Mucosa of gallbladder (tissue), 1 donor: ENCODE measurements around the gene PDAP1. TPM values are rescaled to one million over a fixed set of nuclear protein-coding genes. Genes with fewer than 3 reads are reported as not detected.
"Not testable (repeated sequence)": the region's sequence is repeated elsewhere in the genome, so short reads cannot be mapped to it uniquely, and the experiment has no call there.

Source experiments
- DNase-seq: peaks from one replicate; pipeline ENCODE4 v3.0.0-alpha.2; 2020; ENCODE audit warnings: low spot score
- total RNA-seq: library from RNA; stranded (reverse); gene quantifications from one replicate; pipeline ENCODE4 v1.2.1, GENCODE V29; 2021
- donor health status: DM: no; HTN: no; CAD: no.

PDAP1 gene
- total RNA-seq, 1 donor from 2014 or later: 83.7 TPM

DNA sequence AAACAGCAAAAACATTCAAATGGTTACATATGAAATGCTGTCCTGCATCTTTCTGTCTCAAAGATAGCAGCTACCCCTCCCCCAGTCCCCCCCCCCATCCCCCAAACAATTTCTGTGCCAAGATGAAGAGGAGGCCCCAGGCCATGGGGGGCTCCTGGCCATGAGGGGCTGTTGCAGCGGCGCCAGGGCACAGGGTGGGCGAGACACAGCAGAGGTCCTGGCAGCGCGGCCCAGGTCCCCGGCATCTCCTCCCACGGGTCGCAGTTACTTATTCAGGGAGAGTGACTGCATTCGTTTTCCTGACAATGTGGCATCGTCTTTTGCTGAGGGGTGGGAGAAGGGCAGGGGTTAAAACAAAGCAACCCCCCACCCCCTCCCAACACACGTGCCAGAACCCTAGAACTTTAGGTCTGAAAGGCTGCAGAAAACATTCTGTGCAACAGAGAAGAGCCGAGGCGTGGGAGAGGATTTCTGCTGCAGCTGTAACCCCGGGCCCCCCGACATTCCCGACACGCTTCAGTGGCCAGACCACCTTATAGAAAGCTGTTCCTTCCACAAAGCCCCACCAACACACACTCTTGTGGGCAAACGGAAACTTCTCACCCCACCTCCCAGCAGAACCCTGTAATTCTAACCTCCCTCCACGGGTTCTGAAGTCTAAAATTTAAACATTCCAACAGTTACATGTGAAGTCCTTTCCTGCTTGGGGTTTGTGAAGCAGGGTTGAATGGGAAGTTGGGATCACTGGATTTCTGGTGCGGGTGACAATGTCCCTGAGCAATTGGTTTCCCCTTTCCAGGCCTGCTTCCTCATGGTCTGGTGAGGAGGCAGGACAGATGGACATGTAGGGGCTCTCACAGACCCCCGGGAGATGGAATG is 11.7 kb downstream of the PDAP1 start:
- no peak for DNase-seq

GRCh38 chr7:99395616-99396327 is 12.6 kb downstream of the PDAP1 start:
- no peak for DNase-seq

DNA sequence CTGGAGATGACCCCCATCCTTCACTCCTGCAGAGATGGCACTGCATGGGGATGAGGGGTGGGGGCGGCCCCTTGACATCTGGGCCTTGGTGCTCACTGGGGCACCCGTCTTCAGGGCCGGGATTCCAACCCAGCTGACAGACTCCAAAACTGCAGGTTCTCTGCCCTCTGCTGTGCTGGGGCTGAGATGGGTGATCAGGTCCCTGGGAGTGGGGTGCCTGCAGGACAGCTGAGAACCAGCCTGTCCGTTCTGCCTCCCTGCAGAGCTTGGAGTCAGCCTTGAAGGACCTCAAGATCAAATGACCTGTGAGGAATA is 14.3 kb downstream of the PDAP1 start:
- no peak for DNase-seq

GRCh38 chr7:99393355-99394187 is 14.8 kb downstream of the PDAP1 start:
- no peak for DNase-seq

DNA sequence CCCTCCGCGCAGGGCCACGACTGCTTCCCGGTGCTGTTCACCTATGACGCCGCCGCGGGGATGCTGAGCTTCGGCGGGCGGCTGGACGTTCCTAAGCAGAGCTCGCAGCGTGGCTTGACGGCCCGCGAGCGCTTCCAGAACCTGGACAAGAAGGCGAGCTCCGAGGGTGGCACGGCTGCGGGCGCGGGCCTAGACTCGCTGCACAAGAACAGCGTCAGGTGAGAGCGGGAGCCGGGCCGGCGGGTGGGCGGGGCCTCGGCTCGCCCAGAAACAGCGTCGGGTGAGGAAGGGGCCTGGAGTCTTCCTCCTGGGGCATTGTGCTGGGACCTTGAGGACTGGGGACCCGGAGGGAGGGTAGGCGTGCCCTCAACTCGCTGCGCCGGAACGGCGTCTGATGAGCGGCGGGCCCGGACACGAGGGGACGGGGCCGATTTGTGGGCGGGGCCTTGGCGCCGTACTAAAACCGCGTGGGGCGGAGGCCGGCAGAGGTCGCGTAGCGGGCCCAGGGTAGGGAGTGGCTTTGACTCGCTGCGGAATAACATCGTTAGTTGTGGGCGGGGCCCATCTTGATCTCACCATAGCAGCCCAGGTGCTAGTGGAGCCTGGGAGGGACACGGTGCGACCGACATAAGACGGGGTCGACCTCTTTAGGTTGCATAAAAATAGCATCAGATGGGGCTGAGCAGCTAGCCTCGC is 15.6 kb downstream of the PDAP1 start:
- DNase-seq: peak; percentile 77

DNA sequence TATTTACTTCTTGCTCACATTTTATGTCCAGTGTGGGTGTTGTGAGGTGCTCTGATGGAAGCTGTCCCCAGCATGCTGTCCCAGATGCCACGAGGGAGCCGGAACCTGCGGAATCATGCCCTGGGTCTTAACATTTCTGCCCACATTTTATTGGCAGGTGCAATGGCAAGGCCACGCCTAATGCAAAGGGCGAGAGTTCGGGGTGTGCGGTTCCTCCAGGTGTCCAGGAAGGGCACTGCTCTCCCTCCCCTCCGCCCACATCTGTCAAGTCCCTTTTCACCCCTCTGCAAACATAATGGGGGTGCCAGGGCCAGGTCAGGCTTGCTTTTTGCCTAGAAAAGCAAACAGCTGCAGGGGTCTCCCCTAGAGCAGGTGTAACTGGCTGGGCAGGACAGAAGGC is 16.4 kb downstream of the PDAP1 start:
- DNase-seq: no peak

DNA sequence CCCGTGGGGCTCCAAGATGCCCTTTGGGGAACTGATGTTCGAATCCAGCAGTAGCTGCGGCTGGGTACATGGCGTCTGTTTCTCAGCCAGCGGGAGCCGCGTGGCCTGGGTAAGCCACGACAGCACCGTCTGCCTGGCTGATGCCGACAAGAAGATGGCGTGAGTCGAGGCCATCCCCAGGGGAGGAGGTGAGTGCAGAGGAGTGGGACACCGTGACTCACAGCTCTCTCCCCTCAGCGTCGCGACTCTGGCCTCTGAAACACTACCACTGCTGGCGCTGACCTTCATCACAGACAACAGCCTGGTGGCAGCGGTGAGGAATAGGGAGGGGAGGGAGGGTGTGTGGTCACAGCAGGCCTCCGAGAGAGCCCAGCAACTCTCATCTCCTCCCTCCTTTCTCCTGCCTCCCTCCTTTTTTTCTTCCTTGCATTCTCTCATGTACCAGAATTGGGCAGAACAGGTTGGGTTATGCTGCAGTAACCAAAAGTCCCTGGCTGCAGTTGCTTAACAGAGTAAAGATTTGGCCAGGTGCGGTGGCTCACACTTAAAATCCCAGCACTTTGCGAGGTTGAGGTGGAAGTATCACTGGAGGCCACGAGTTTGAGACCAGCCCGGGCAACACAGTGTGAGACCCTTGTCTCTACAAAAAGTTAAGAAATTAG is 17.3 kb downstream of the PDAP1 start:
- no peak for DNase-seq

GRCh38 chr7:99389772-99390171 is 18.6 kb downstream of the PDAP1 start:
- DNase-seq: no peak

DNA sequence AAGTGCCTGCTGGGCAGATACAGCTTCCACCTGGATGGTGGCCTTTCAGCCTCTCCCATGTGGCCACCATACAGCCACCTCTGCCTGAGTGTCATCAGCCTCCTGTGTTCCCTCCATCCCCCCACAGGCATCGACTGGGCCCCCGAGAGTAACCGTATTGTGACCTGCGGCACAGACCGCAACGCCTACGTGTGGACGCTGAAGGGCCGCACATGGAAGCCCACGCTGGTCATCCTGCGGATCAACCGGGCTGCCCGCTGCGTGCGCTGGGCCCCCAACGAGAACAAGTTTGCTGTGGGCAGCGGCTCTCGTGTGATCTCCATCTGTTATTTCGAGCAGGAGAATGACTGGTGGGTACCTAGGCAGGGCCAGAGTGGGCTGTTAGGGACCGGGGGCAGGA is 20.5 kb downstream of the PDAP1 start:
- no peak for DNase-seq

DNA sequence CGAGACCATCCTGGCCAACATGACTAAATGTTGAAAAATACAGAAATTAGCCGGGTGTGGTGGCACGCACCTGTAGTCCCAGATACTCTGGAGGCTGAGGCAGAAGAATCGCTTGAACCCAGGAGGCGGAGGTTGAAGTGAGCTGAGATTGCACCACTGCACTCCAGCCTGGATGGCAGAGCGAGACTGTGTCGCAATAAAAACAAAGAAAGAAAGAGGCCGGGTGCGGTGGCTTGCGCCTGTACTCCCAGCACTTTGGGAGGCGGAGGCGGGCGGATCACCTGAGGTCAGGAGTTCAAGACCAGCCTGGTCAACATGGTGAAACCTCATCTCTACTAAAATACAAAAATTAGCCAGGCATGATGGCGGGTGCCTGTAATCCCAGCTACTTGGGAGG is 21.2 kb downstream of the PDAP1 start:
- DNase-seq: not testable (repeated sequence)

GRCh38 chr7:99386584-99387238 is 21.7 kb downstream of the PDAP1 start:
- DNase-seq: no peak

- DNase-seq: no peak
Observed at GRCh38 chr7:99385564-99385963, 22.8 kb downstream of the PDAP1 start.

DNA sequence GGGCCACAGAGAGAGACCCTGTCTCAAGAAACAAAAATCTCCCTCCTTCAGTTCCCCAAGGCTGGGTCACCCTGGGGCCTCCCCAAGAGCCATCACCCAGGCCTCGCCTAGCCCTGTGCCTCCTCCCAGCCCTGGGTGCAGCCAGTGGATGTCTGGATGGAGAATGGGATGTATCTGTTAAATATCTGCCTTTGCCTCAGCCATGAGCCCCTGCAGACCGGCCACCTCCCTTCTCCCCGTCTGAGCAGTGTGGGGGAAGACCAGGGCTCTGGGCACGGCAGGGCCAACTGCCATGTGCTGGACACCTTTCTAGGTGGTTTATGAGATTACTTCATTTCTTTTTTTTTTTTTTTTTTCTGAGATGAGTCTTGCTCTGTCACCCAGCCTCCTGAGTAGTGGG is 23.9 kb downstream of the PDAP1 start:
- DNase-seq: no peak

- no peak for DNase-seq
Observed at GRCh38 chr7:99383791-99384370, 24.5 kb downstream of the PDAP1 start.

GRCh38 chr7:99383203-99383602 is 25.2 kb downstream of the PDAP1 start:
- DNase-seq: no peak

DNA sequence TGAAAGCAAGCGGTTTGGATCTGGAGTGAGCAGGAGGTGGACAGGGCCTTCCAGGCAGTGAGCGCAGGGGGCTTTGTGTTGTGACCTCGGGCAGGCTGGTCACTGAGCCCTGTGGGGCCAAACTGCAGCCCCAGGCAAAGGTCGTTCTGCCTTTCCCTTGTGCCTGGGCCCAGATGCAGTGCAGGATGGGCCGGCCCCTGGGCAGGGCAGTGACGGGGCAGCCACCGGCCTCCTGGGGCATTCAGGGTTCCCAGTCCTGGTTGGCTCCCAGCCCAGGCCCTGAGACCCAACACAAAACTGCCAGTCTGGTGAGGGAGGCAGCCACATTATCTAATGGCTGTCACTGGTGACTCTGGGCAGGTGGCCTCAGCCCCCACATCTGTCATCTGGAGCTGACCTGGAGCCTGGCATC is 26.7 kb downstream of the PDAP1 start:
- DNase-seq: no peak

DNA sequence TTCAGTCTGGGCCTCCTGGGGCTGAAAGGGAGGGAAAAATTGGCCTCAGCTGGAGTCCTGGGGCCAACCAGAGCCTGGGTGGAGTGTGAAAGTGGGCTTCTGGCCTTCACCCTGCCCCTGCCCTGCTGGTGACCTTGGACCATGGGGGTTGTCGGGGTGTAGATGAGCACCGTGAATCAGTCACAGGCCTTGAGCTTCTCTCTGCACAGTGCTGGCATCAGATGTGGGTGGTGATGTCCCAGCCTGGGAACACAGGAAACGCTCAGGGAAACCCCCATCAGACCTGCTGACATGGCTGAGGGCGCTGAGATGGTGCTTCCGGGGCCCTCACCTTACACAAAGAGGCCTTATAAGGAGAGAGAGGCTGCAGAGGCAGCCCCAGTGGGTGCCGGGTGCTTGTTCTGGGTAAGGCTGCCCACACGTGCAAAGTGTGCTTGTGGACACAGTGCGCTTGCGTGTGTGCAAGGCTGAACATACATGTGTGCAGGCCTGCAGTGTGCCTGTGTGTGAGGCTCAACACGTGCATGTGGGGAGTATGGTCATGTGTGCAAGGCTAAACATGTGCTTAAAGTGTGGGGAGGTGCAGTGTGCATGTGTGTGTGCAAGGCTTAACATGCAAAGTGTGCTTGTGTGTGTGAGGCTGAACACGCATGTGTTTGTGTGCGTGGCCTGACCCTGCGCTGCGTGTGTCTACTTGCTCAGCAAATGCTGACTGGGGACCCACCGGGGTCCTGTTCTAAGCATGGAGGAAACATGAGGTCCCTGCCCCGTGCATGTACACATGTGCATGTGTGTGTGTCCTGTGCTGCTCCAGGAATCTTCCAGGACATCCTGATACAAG is 27.4 kb downstream of the PDAP1 start:
- no peak for DNase-seq

DNA sequence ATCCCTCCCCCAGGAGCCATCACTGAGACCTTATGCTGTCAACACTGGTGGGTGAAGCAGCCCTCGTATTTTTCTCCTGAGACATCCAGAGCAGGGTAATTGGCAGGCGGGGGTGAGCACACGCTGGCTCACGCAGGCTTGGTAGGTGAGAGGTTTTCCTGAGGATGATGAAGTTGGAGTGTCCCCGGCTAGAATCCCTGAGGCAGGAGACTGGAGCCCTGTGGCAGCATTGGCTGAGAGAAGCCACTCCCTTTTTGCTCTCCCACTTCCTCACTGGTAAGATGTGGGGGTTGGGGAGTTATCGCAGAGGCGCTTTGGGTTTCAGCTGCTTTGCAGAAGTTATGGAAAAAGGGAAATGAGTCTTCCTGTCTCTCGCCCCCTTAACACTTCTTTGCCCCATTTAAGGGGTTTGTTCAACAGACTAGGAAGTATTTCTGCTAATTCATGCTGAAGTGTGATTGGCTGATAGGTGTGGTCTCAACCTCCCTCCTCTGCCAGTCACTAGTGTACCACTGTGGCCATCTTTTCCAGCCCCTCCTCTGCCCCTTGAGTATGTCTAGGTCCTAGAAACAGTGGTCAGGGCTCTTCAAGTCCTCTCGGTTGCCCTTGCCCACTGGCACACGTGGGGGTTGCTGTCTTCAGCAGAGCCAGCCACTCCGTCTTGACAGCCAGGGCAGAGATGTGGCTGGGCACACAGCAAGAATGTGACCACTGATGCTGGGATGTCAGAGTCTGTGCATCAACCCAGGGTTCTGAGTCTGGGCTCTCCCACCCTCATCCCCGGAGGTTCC is 28.2 kb downstream of the PDAP1 start:
- peak; percentile 46 for DNase-seq

- not testable (repeated sequence) for DNase-seq
Observed at GRCh38 chr7:99379693-99380031, 28.7 kb downstream of the PDAP1 start.
